Parathyroid adenoma (tissue), 2 donors: Measurements from ENCODE around the gene MYO9B.

Experiments used
- H2AFZ ChIP-seq: fragments of 300-600 bp; sonication (generic); one replicate; pipeline ENCODE4 v1.7.0; 2017; ENCODE audit warnings: antibody characterized with exemption, mild to moderate bottlenecking
- H3K27ac ChIP-seq: fragments of 300-600 bp; sonication (generic); one replicate; pipeline ENCODE4 v1.7.0; 2017
- H3K27me3 ChIP-seq: fragments of 300-600 bp; sonication (generic); one replicate; pipeline ENCODE4 v1.7.0; 2017; ENCODE audit warnings: low read length; ENCODE audit not compliant: control insufficient read depth, insufficient read depth
- H3K36me3 ChIP-seq: fragments of 300-600 bp; sonication (generic); one replicate; pipeline ENCODE4 v1.7.0; 2017; ENCODE audit warnings: low read length; ENCODE audit not compliant: control insufficient read depth, insufficient read depth
- H3K4me1 ChIP-seq: fragments of 300-600 bp; sonication (generic); one replicate; pipeline ENCODE4 v1.7.0; 2017; ENCODE audit warnings: control low read depth
- H3K4me2 ChIP-seq: fragments of 300-600 bp; sonication (generic); one replicate; pipeline ENCODE4 v1.7.0; 2017; ENCODE audit warnings: low read length
- H3K4me3 ChIP-seq: fragments of 300-600 bp; sonication (generic); one replicate; pipeline ENCODE4 v1.7.0; 2017; ENCODE audit warnings: low read depth, low read length
- H3K79me2 ChIP-seq: fragments of 300-600 bp; sonication (generic); one replicate; pipeline ENCODE4 v1.7.0; 2017; ENCODE audit warnings: control low read depth
- H3K9ac ChIP-seq: fragments of 300-600 bp; sonication (generic); one replicate; pipeline ENCODE4 v1.7.0; 2017; ENCODE audit warnings: mild to moderate bottlenecking
- H3K9me3 ChIP-seq: fragments of 300-600 bp; sonication (generic); one replicate; pipeline ENCODE4 v1.7.0; 2017; ENCODE audit warnings: low read length; ENCODE audit not compliant: control insufficient read depth
- CTCF ChIP-seq: fragments of 300-600 bp; sonication (generic); IDR thresholded peaks from one replicate; pipeline ENCODE4 v1.7.0; 2017; ENCODE audit warnings: antibody characterized with exemption, mild to moderate bottlenecking
- donor health status: primary hyperparathyroidism.

MYO9B gene

DNA sequence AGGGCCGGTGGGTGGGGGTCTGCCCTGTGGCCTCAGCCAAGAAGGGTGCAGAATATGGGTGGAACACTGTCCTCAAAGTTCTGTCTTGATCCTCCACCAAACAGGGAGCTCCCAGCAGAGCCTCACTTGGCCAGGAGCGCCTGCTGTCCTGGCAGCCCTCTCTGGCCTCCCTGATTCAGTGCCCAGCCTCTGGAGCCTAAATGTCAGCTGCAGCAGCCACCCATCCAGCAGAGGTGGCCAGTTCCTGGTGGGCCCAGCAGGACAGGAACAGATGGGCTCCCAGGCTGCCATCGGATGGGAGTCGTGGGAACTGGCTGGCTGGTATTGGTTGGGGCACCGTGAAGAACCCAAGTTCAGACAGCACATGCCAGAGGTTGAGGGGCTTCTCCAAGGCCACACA, 137.8 kb downstream of the MYO9B start:
- H3K4me3 ChIP-seq, result no peak overlapping the region
- no peaks in the 10 kb centered on the region for H3K27me3 ChIP-seq
- peaks cover 8% of the 10 kb centered on the region for H3K4me1 ChIP-seq
- H3K4me2 ChIP-seq, result no peak overlapping the region
- H3K9me3 ChIP-seq, result no peaks in the 10 kb centered on the region
- no peak overlapping the region for H2AFZ ChIP-seq
- no peak overlapping the region for H3K9ac ChIP-seq
- H3K27ac ChIP-seq, result no peak overlapping the region
- H3K36me3 ChIP-seq, result no peaks in the 10 kb centered on the region
- no peak for TF ChIP-seq CTCF
- H3K79me2 ChIP-seq, result no peaks in the 10 kb centered on the region

DNA sequence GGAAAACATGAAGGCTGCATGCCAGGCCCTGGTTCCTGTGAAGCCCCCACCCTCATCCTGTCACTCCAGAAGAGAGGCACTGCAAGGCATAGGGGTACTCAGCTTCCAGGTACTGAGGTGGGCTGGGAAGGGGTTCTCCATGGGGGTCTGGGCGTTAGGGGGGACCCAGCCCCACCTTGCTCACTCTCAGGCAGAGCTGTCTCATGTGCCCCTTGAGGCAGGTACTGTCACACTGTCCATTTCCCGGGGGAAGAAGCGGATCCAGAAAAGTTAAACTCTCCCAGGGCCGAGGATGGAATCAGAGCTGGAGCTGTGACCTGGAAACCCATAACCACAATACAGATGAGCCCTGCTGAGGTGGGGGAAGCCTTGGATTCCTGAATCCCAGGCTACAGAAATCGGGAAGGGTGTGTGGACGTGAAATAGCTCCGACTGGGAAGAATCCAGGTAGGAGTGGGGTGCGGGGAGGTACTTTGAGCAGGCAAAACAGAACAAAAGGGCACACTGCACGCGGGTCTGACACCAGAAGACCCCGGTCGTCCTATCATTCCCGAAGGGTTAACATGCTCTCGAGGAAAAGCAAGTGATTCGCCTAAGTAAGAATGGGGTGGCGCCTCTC, 139.0 kb downstream of the MYO9B start:
- no peaks in the 10 kb centered on the region for H3K9me3 ChIP-seq
- no peaks in the 10 kb centered on the region for H3K79me2 ChIP-seq
- H3K9ac ChIP-seq, result no peak overlapping the region
- H3K36me3 ChIP-seq, result no peaks in the 10 kb centered on the region
- H3K4me2 ChIP-seq, result peak overlapping the region; percentile 68
- no peaks in the 10 kb centered on the region for H3K27me3 ChIP-seq
- H3K4me3 ChIP-seq, result peak overlapping the region; percentile 89
- peaks cover 8% of the 10 kb centered on the region for H3K4me1 ChIP-seq
- no peak for TF ChIP-seq CTCF
- H3K27ac ChIP-seq, result peak overlapping the region; percentile 90
- H2AFZ ChIP-seq, result peak overlapping the region; percentile 98

- Histone ChIP-seq H3K9ac (no peak within 1 kb of the TSS), H3K4me2 (peak within 1 kb of the TSS; percentile 68), H3K4me3 (peak within 1 kb of the TSS; percentile 89), H3K36me3 (no peaks in the 10 kb centered on the region), H3K9me3 (no peaks in the 10 kb centered on the region), H2AFZ (peak within 1 kb of the TSS; percentile 98), H3K4me1 (peaks cover 8% of the 10 kb centered on the region), H3K27ac (peak within 1 kb of the TSS; percentile 90), H3K79me2 (no peaks in the 10 kb centered on the region), H3K27me3 (no peaks in the 10 kb centered on the region)
- no peak for TF ChIP-seq CTCF
Observed at GRCh38 chr19:17215127-17215971, 139.8 kb downstream of the MYO9B start, which contains the start of gene USE1. Gene USE1 (plus strand): TSS chr19:17215357. CDS start chr19:17215406, 49 bp downstream.

DNA sequence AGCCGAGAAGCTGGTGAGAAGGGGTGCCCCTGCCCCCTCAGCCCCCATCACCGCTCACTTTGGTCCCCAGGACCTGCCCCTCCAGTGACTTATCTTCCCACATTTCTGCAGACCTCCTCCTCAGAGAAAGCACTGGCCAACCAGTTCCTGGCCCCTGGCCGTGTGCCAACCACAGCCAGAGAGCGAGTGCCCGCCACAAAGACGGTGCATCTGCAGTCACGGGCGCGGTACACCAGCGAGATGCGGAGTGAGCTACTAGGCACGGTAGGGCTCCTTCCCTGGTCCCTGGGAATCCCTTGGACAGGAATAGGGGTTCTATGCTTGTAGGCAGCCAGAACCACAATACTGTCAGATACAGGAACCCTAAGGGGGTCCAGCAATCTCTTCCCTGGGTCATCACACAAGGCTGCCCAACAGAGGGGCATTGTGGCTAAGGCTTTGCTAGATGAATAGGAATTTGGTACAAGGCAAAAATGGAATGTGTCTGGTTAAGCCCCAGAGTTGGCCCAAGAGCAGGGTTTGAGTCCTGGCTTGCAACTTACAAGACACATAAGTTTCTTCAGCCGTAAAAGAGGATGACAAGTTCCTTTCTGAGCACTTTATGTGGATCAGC, 140.6 kb downstream of the MYO9B start:
- Histone ChIP-seq H3K27ac (peak overlapping the region; percentile 90), H3K4me3 (peak overlapping the region; percentile 89), H3K9ac (no peak overlapping the region), H3K9me3 (no peaks in the 10 kb centered on the region), H3K79me2 (no peaks in the 10 kb centered on the region), H2AFZ (peak overlapping the region; percentile 98), H3K36me3 (no peaks in the 10 kb centered on the region), H3K27me3 (no peaks in the 10 kb centered on the region), H3K4me2 (peak overlapping the region; percentile 68), H3K4me1 (peaks cover 8% of the 10 kb centered on the region)
- no peak for TF ChIP-seq CTCF
